Measurements from ENCODE around the gene MS4A10.
A peak's percentile ranks its signal among the peaks of the same experiment; 100 is the strongest.

The MS4A10 gene

DNA sequence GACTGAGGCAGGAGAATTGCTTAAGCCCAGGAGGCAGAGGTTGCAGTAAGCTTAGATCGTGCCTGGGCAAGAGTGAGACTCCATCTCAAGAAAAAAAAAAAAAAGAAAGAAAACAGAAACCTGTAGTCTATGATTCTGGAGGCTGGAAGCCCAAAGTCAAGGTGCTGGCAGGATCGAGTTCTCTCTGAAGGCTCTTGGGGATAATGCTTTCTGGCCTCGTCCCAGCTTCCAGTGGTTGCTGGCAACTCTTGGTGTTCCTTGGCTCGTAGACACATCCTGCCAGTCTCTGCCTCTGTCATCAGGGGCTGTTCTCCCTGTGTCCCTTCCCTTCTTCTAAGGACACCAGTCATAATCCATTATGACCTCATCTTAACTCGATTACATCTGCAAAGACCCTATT is 40.0 kb downstream of the MS4A10 start:
- no peak for DNase-seq (ENCODE audit: low spot score)

GRCh38 chr11:60825790-60826189 is 40.7 kb downstream of the MS4A10 start:
- no peak for DNase-seq (ENCODE audit: low spot score)

DNA sequence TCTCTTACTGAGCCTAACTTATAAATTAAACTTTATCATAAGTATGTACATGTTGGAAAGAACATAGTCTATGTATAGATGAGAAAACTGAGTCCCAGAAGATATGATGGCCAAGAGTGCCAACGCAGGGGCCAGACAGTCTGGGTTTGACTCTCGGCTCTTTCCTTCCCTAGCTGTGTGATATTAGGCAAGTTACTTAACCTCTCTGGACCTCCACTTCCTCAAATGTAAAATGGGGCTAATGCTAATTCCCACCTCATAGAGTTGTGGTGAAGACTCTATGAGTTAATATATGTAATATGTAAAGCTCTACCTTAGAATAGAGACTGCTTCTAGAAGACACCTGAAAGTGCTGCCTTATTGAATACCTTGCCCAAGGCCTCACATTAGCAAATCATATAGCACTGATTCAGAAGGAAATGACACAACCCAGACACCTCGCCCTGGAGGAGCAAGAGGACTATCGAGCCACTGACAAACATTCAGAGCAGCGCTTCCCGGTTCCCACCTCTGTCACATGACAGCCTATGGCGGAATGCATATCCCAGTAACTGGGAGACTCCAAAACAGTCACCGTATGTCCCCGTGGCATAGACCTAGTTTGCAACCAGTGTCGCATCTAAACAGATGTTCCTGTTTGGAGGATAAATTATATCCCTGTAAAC is 45.5 kb downstream of the MS4A10 start:
- no peak for DNase-seq (ENCODE audit: low spot score)

DNA sequence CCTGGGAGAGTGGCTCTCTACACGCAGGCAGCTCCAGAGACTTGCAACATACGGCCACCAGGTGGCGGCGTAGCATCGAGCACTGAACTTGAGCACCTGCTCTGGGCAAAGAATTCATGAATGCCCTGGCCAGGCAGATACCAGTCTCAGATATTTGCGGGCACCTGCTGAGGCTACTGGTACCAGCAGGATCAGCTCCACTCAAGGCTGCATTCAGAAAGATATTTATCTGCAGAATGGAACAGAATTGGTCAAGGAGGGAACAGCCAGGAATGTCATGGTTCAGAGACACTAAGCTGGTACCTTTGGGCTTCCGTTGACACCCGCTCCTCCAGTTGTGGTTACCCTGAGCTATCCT is 46.0 kb downstream of the MS4A10 start:
- DNase-seq (ENCODE audit: low spot score), result peak; percentile 87

- peak; percentile 47 for DNase-seq (ENCODE audit: low spot score)
These were observed 46.5 kb downstream of the MS4A10 start for GRCh38 chr11:60831501-60832079.

DNA sequence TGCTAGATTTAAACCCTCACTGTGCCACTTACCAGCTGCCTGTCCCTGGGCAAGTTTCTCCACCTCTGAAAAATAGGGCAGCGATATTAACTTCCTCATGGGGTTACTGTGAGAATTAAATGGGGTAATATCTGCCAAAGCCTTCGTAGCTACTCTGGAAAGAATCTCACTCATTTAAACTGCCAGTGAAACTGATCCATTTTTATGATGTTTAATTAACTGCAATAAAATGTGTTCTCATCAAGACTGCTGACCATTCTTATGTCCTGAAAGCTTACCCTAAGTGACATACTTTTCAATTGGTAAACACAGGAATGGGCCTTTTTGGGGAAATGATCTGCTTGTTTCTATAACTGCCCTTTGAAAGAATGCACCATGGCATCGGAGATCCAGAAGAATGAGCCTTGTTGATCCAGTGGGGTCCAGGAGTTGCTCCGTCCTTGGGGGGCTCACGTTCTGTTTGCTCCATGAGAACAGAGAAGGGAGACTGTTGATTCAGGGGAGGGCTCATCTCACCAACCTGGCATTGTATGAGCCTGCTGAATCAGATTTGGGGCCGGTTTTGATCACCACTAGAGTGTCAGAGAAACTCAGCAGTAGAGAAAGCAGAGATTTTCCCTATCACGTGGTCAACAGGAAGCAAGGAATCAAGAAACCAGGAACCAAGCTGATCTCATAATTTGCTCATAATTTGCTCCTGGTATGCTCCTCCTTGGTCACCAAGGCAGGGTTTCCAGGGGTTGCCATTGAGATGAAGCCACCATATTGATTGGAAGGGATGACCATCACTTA is 49.8 kb downstream of the MS4A10 start:
- no peak for DNase-seq (ENCODE audit: low spot score)

- DNase-seq (ENCODE audit: low spot score), result no peak
These were observed 50.4 kb downstream of the MS4A10 start for GRCh38 chr11:60835534-60835846.

DNA sequence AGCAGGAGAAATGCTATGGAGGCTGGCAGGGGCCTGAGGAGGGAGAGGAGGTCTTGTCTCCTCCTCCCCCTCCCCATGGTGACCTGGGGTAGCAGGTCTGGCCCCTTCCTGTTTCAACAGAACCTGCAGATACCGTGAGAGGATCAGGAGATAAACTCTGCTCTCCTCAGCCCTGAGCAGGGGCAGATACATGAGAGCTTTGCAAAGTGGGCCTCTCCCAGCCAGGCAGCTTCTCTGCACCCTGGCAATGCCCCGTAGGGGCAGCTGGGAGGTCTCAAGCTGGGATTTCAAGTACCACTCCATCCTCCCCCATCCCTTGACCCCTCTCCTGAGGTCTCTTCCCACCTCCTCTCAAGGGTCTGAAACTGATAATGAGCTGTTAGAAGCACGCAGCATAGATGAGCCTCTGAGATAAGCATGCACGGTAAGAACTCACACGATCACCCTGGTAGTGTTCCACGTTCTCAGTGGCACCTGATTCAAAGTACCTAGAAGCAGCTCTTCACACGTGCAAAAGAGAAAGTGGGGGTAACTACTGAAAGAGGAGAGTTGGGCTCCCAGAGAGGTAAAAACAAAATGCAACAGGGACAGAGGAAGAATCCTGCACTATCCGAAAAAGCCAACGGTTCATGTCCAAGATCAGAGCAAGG is 51.9 kb downstream of the MS4A10 start:
- DNase-seq (ENCODE audit: low spot score), result no peak

GRCh38 chr11:60838132-60838531 is 53.0 kb downstream of the MS4A10 start:
- peak; percentile 38 for DNase-seq (ENCODE audit: low spot score)

GRCh38 chr11:60840470-60841430 is 55.6 kb downstream of the MS4A10 start:
- DNase-seq (ENCODE audit: low spot score), result peak; percentile 93

DNA sequence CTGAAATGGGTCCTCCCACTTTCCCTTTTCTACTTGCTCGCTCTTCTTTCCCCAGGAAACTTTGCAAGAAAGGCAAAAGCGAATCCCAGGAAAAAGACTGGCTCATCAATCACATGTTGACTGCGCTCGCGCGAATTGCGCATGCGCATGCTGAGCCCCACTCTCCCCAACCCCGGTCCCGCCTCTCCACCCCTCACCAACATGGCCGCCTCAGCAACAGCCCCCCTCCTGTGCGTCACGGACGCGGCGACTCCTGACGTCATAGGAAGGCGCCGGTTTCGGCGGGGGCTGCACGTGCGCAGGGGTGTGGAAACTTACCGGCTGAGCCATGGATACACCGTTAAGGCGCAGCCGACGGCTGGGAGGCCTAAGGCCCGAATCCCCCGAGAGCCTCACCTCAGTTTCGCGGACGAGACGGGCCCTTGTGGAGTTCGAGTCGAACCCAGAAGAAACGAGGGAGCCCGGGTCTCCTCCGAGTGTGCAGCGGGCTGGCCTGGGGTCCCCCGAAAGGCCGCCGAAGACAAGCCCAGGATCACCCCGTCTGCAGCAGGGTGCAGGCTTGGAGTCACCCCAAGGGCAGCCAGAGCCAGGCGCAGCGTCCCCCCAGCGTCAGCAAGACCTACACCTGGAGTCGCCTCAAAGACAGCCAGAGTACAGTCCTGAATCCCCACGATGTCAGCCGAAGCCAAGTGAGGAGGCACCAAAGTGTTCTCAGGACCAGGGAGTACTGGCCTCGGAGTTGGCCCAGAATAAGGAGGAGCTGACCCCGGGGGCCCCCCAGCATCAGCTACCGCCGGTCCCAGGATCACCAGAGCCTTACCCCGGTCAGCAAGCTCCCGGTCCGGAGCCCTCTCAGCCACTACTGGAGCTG is 56.9 kb downstream of the MS4A10 start, which contains the start of gene CCDC86:
TSS of gene CCDC86 (plus strand) at position 317 of the 871 bp plus-strand sequence. CDS start at position 329, 12 bp downstream.
- peak; percentile 100 for DNase-seq (ENCODE audit: low spot score)

GRCh38 chr11:60842668-60843600 is 57.8 kb downstream of the MS4A10 start:
- DNase-seq (ENCODE audit: low spot score), result no peak

DNA sequence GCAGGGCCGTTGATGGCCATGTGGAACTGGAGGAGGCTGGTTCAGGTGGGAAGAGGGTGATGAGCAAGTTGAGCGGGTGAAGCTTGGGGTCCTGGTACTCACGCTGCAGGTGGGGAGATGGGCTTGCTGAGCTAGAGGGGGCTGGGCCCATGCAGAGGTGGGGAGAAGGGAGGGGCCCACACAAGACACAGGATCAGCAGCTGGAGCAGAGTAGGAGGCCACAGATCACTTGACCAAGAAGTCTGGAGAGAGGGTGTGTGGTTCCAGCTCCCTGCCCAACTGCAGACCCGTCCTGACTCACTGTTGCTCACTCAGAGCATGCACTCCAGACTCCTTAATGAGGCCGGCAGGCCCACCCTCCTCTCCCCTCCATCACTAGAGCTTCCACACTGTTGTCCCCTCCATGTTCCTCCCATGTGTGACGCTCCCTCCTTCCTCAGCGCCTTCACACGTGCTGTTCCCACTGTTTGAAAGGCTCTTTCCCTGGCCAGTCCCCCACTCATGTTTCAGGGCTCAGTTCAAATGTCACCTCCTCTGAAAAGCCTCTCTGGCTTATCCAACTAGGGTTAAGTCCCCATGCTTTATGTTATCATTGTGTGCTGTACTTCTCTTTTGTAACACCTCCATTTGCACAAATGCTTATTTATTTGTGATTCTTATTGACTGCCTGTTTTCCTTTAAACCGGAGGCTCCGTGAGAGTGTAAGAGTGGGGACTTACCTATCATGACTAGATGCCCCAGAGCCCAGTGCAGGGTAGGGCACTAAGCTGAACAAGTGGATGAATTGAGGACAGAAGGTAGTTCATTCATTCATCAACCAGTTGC is 59.1 kb downstream of the MS4A10 start:
- DNase-seq (ENCODE audit: low spot score), result peak; percentile 30

DNA sequence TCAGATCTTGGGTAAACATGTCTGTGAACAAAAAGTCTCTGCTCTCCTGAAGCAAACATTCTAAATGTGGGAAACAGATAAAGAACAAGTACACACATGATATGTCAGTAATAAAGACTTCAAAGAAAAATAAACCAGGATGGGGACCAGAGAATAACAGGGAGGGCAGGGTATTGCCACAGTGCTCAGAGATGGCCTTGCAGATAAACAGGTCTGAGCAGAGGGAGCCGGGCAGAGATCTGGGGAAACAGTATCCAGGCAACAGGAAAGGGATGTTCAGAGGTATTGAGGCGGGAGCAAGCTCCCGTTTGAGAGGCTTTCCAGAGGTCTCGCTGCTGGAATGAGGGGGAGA is 59.7 kb downstream of the MS4A10 start:
- no peak for DNase-seq (ENCODE audit: low spot score)

GRCh38 chr11:60845338-60845737 is 60.2 kb downstream of the MS4A10 start:
- no peak for DNase-seq (ENCODE audit: low spot score)

- DNase-seq (ENCODE audit: low spot score), result no peak
These were observed 62.1 kb downstream of the MS4A10 start for GRCh38 chr11:60847281-60847680.

DNA sequence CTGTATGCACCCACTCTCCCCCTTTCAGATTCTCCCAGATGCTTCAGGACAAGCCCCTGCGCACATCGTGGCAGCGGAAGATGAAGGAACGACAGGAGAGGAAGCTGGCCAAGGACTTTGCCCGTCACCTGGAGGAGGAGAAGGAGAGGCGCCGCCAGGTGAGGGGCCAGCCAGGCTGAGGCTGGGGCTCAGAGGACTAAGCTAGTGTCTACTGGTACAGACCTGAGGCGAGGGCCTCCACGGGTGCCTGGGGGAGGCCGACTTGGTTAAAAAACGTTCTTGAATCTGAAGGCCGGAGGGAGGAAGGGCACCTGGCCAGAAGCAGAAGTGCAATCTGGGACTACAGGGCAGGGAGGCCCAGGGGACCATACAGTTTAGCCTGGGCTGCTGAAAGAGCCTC is 62.8 kb downstream of the MS4A10 start:
- no peak for DNase-seq (ENCODE audit: low spot score)

DNA sequence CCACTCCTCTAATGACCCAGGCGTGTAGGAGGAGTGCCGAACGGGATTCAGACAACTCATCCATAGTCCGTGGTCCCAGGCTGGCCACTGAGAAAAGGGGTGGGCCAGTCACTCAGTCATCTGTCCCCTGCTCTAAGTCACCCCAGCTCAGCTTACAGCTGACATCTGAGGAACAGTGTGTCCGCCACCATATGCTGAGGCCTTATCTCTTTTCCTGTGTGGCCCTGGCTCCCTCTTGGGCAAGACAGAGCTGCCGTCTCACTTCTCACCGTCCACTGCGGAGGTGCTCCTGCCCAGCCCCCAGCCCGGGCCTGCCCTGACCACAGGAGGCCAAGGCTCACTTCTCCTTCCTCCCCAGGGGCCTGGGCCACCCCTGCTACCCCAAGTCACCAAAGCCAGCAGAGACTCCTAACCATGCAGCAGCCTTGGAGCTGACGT is 63.6 kb downstream of the MS4A10 start:
- no peak for DNase-seq (ENCODE audit: low spot score)
